Measurements from ENCODE around the gene ZNF485. TPM values are rescaled to one million over a fixed set of nuclear protein-coding genes. Genes with fewer than 3 reads are reported as not detected.
A peak's percentile ranks its signal among the peaks of the same experiment; 100 is the strongest.

Gene ZNF485
- polyA plus RNA-seq, 1 of the 3 experiments (the other 2 are of a cell fraction) = 3.0 TPM

GRCh38 chr10:43605850-43606322, 352 bp upstream of the ZNF485 start:
- Histone ChIP-seq H2AFZ (ENCODE audit: low read depth) (peak overlapping the region; percentile 96), H3K4me2 (peak overlapping the region; percentile 96), H3K9me2 (no peaks in the 10 kb centered on the region), H4K20me1 (ENCODE audit: insufficient read depth) (no peaks in the 10 kb centered on the region), H3K4me1 (ENCODE audit: control insufficient read depth in 1 of 2, insufficient read depth in 2 of 2, low read depth in 1 of 2, low read length in 1 of 2) (peaks cover 5 to 12% of the 10 kb centered on the region in 2 experiments; a peak in 2 of 4 replicates), H3K27ac (ENCODE audit: low read depth in 2 of 2, low read length in 1 of 2) (no peak overlapping the region; a peak in 1 of 4 replicates), H3K27me3 (ENCODE audit: insufficient read depth) (no peaks in the 10 kb centered on the region; the same call in 1 of the 2 replicates), H3K36me3 (replicated peaks in 1 of 2; ENCODE audit: control insufficient read depth in 1 of 2, insufficient read depth in 2 of 2, low read length in 1 of 2) (peaks cover 8 to 20% of the 10 kb centered on the region in 2 experiments), H3K4me3 (ENCODE audit: low read depth in 2 of 2, low read length in 1 of 2) (peak overlapping the region; percentile 73 to 76), H3K9me3 (no peaks in the 10 kb centered on the region), H3F3A (replicated peaks; ENCODE audit: insufficient read depth) (no peaks in the 10 kb centered on the region), H3K9ac (no peak overlapping the region), H3K79me2 (ENCODE audit: insufficient read depth) (no peaks in the 10 kb centered on the region)
- ChIA-PET POLR2A (interaction anchor here (2.3 kb wide), 1 partner anchor 42 kb away, joined by 11 read pairs; the partner anchor contains the start of gene ZNF32), CTCF (interaction anchor here (1.0 kb wide), 1 partner anchor 84 kb away, joined by 3 read pairs; no protein-coding TSS in a partner anchor)
- no peak for TF ChIP-seq EP300 (IDR thresholded peaks at IDR 0.05; ENCODE audit: borderline replicate concordance in 1 of 2, low read depth in 1 of 2, low read length in 1 of 2)
- TF ChIP-seq MEF2A (IDR thresholded peaks at IDR 0.05; ENCODE audit: borderline replicate concordance, low read depth) = no peak
- no peak for TF ChIP-seq POLR2AphosphoS5 (IDR thresholded peaks at IDR 0.05; ENCODE audit: low read depth, low read length)
- TF ChIP-seq FOXM1 (IDR thresholded peaks at IDR 0.05; ENCODE audit: low read depth) = no peak
- TF ChIP-seq RCOR1 (IDR thresholded peaks at IDR 0.05; ENCODE audit: low read length) = no peak
- TF ChIP-seq FOXJ3 (CRISPR knock-in tag; IDR thresholded peaks at IDR 0.05) = no peak
- no peak for TF ChIP-seq FOSL2 (IDR thresholded peaks at IDR 0.05; ENCODE audit: borderline replicate concordance, low read depth)
- no peak for TF ChIP-seq ELF1 (IDR thresholded peaks at IDR 0.05)
- no peak for TF ChIP-seq RFX5 (IDR thresholded peaks at IDR 0.05; ENCODE audit: low read length)
- no peak for TF ChIP-seq CHD2 (IDR thresholded peaks at IDR 0.05; ENCODE audit: low read length, partially characterized antibody)
- no peak for TF ChIP-seq GABPA (IDR thresholded peaks at IDR 0.05; ENCODE audit: low read depth)
- TF ChIP-seq TCF12 (IDR thresholded peaks at IDR 0.05) = no peak
- DNase-seq = no peak
- 56% methylated on average over 11 of the region's 12 CpGs for WGBS (ENCODE audit: low lambda C conversion rate)

DNA sequence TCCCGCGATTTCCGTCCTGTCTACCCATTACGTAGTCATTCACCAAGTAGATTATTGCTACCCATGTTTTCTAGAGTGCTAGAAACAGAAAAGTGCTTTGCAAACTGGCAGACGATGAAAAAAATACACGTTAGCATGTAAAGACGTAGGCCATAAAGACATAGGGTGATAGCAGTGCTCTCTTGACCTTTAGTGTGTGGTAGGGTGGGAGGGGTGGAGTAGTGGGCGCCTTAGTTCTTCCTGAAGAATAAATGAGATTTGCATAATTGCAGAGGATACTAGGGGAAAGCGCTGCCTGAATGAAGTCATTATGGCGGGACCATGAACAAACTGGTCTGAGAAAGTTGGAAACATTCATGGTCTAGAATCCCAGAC, 948 bp downstream of the ZNF485 start:
- Histone ChIP-seq H3K27ac (ENCODE audit: low read depth in 2 of 2, low read length in 1 of 2) (peak overlapping the region in 1 of 2 experiments; percentile 91; a peak in 1 of 4 replicates), H3K9ac (peak overlapping the region; percentile 71; the same call in 1 of the 2 replicates), H3K9me2 (no peaks in the 10 kb centered on the region), H3K9me3 (no peaks in the 10 kb centered on the region; the same call in 1 of the 2 replicates), H3K27me3 (ENCODE audit: insufficient read depth) (no peaks in the 10 kb centered on the region; the same call in 1 of the 2 replicates), H3K4me3 (ENCODE audit: low read depth in 2 of 2, low read length in 1 of 2) (peak overlapping the region; percentile 73 to 76), H4K20me1 (ENCODE audit: insufficient read depth) (no peaks in the 10 kb centered on the region), H3K4me2 (peak overlapping the region; percentile 96), H3K36me3 (replicated peaks in 1 of 2; ENCODE audit: control insufficient read depth in 1 of 2, insufficient read depth in 2 of 2, low read length in 1 of 2) (peaks cover 18 to 30% of the 10 kb centered on the region in 2 experiments), H3K4me1 (ENCODE audit: control insufficient read depth in 1 of 2, insufficient read depth in 2 of 2, low read depth in 1 of 2, low read length in 1 of 2) (peaks cover 5 to 12% of the 10 kb centered on the region in 2 experiments; a peak in 3 of 4 replicates), H2AFZ (ENCODE audit: low read depth) (peak overlapping the region; percentile 96), H3K79me2 (ENCODE audit: insufficient read depth) (0 out of 2 replicates have a peak, but pooled peaks cover 3% of the 10 kb centered on the region), H3F3A (replicated peaks; ENCODE audit: insufficient read depth) (no peaks in the 10 kb centered on the region)
- no peak for DNase-seq
- POLR2A ChIA-PET = interaction anchor here (0.7 to 2.3 kb wide), 2 partner anchors 34 to 41 kb away, joined by 3 to 11 read pairs; partner anchors contain the start of gene ZNF32
- WGBS (ENCODE audit: low lambda C conversion rate) = 87% methylated on average over 10 of the region's 10 CpGs
- CTCF ChIA-PET = interaction anchor here (1.3 to 2.0 kb wide), 2 partner anchors 10 to 37 kb away, joined by 4 to 8 read pairs; no protein-coding TSS in a partner anchor
- no peak for TF ChIP-seq RXRA (IDR thresholded peaks at IDR 0.05; ENCODE audit: borderline replicate concordance, low read depth)
- TF ChIP-seq FOSL2 (IDR thresholded peaks at IDR 0.05; ENCODE audit: borderline replicate concordance, low read depth) = no peak
- no peak for TF ChIP-seq GABPA (IDR thresholded peaks at IDR 0.05; ENCODE audit: low read depth)
- no peak for TF ChIP-seq MAX (IDR thresholded peaks at IDR 0.05; ENCODE audit: low read depth)
- no peak for TF ChIP-seq RAD21 (IDR thresholded peaks at IDR 0.05; ENCODE audit: low read length)
- no peak for TF ChIP-seq TCF12 (IDR thresholded peaks at IDR 0.05)
- no peak for TF ChIP-seq RFX5 (IDR thresholded peaks at IDR 0.05; ENCODE audit: low read length)
- no peak for TF ChIP-seq NFIC (IDR thresholded peaks at IDR 0.05; ENCODE audit: borderline replicate concordance)
- TF ChIP-seq FOXM1 (IDR thresholded peaks at IDR 0.05; ENCODE audit: low read depth) = no peak
- TF ChIP-seq, protein P1, sequence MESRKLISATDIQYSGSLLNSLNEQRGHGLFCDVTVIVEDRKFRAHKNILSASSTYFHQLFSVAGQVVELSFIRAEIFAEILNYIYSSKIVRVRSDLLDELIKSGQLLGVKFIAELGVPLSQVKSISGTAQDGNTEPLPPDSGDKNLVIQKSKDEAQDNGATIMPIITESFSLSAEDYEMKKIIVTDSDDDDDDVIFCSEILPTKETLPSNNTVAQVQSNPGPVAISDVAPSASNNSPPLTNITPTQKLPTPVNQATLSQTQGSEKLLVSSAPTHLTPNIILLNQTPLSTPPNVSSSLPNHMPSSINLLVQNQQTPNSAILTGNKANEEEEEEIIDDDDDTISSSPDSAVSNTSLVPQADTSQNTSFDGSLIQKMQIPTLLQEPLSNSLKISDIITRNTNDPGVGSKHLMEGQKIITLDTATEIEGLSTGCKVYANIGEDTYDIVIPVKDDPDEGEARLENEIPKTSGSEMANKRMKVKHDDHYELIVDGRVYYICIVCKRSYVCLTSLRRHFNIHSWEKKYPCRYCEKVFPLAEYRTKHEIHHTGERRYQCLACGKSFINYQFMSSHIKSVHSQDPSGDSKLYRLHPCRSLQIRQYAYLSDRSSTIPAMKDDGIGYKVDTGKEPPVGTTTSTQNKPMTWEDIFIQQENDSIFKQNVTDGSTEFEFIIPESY (IDR thresholded peaks at IDR 0.05; ENCODE audit: borderline replicate concordance, low read depth) = no peak
- TF ChIP-seq USF1 (IDR thresholded peaks at IDR 0.05; ENCODE audit: borderline replicate concordance, low read depth) = no peak
- TF ChIP-seq, protein P2, sequence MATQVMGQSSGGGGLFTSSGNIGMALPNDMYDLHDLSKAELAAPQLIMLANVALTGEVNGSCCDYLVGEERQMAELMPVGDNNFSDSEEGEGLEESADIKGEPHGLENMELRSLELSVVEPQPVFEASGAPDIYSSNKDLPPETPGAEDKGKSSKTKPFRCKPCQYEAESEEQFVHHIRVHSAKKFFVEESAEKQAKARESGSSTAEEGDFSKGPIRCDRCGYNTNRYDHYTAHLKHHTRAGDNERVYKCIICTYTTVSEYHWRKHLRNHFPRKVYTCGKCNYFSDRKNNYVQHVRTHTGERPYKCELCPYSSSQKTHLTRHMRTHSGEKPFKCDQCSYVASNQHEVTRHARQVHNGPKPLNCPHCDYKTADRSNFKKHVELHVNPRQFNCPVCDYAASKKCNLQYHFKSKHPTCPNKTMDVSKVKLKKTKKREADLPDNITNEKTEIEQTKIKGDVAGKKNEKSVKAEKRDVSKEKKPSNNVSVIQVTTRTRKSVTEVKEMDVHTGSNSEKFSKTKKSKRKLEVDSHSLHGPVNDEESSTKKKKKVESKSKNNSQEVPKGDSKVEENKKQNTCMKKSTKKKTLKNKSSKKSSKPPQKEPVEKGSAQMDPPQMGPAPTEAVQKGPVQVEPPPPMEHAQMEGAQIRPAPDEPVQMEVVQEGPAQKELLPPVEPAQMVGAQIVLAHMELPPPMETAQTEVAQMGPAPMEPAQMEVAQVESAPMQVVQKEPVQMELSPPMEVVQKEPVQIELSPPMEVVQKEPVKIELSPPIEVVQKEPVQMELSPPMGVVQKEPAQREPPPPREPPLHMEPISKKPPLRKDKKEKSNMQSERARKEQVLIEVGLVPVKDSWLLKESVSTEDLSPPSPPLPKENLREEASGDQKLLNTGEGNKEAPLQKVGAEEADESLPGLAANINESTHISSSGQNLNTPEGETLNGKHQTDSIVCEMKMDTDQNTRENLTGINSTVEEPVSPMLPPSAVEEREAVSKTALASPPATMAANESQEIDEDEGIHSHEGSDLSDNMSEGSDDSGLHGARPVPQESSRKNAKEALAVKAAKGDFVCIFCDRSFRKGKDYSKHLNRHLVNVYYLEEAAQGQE (IDR thresholded peaks at IDR 0.05; ENCODE audit: low read depth, low read length) = no peak
- no peak for TF ChIP-seq SIN3A (IDR thresholded peaks at IDR 0.05; ENCODE audit: borderline replicate concordance, low read depth, low read length)
- no peak for TF ChIP-seq JUND (IDR thresholded peaks at IDR 0.05)
- TF ChIP-seq EZH2phosphoT487 (IDR thresholded peaks at IDR 0.05; ENCODE audit: borderline replicate concordance, low read depth) = no peak
